Chondrocyte (in vitro differentiated cells): ENCODE data around the gene SH2B2. TPM values are rescaled to one million over a fixed set of nuclear protein-coding genes. Genes with fewer than 3 reads are reported as not detected.

Experiments used
- DNase-seq: peaks from one replicate; pipeline ENCODE4 v3.0.0; 2021; ENCODE audit warnings: mixed read lengths, low spot score
- H3K27ac Mint-ChIP-seq: one replicate; pipeline ENCODE4 v1.8.0; 2021; ENCODE audit warnings: mild to moderate bottlenecking, moderate library complexity, mixed read lengths; ENCODE audit not compliant: unreplicated experiment
- H3K27me3 Mint-ChIP-seq: 2 replicates; pipeline ENCODE4 v1.8.0; 2021; ENCODE audit warnings: low read depth, mixed read lengths
- H3K36me3 Mint-ChIP-seq: 2 replicates; pipeline ENCODE4 v1.8.0; 2021; ENCODE audit warnings: low read depth, mixed read lengths
- H3K4me1 Mint-ChIP-seq: 2 replicates; pipeline ENCODE4 v1.8.0; 2021; ENCODE audit warnings: low read depth, mild to moderate bottlenecking, mixed read lengths
- H3K4me3 Mint-ChIP-seq: one replicate; pipeline ENCODE4 v1.8.0; 2021; ENCODE audit warnings: mild to moderate bottlenecking, moderate library complexity, mixed read lengths; ENCODE audit not compliant: unreplicated experiment
- H3K9me3 Mint-ChIP-seq: 2 replicates; pipeline ENCODE4 v1.8.0; 2021; ENCODE audit warnings: low read depth, mixed read lengths
- CTCF ChIP-seq: fragments of 200-600 bp; sonication (generic); IDR thresholded peaks from 2 replicates; pipeline ENCODE4 v1.5.0; 2021; ENCODE audit warnings: antibody characterized with exemption, mild to moderate bottlenecking, moderate library complexity
- total RNA-seq: library from RNA; stranded (reverse); gene quantifications from 3 replicates; pipeline ENCODE4 v1.2.1, GENCODE V29; 2021

Gene SH2B2
- total RNA-seq, 1 donor from 2014 or later: 4.1 TPM

GRCh38 chr7:102305414-102306268, 19.0 kb downstream of the SH2B2 start:
- Mint-ChIP-seq H3K36me3 (no peaks in the 10 kb centered on the region), H3K27me3 (no peaks in the 10 kb centered on the region), H3K4me1 (peaks cover 17% of the 10 kb centered on the region), H3K9me3 (no peaks in the 10 kb centered on the region), H3K27ac (no peak overlapping the region), H3K4me3 (no peak overlapping the region)
- TF ChIP-seq CTCF: no peak
- DNase-seq: no peak

- no peak for TF ChIP-seq CTCF
- Mint-ChIP-seq H3K27me3 (no peaks in the 10 kb centered on the region), H3K9me3 (no peaks in the 10 kb centered on the region), H3K36me3 (no peaks in the 10 kb centered on the region), H3K27ac (peak overlapping the region; percentile 66), H3K4me3 (no peak overlapping the region), H3K4me1 (peaks cover 17% of the 10 kb centered on the region)
- DNase-seq: no peak
Measured at GRCh38 chr7:102306916-102307677, 20.4 kb downstream of the SH2B2 start.

- Mint-ChIP-seq H3K27ac (no peak overlapping the region), H3K4me3 (no peak overlapping the region), H3K27me3 (no peaks in the 10 kb centered on the region), H3K36me3 (no peaks in the 10 kb centered on the region), H3K9me3 (no peaks in the 10 kb centered on the region), H3K4me1 (peaks cover 12% of the 10 kb centered on the region)
- DNase-seq: no peak
- TF ChIP-seq CTCF: no peak
Measured at GRCh38 chr7:102310414-102310815, 23.7 kb downstream of the SH2B2 start.

- Mint-ChIP-seq H3K9me3 (no peaks in the 10 kb centered on the region), H3K4me3 (no peak overlapping the region), H3K27ac (no peak overlapping the region), H3K36me3 (no peaks in the 10 kb centered on the region), H3K27me3 (no peaks in the 10 kb centered on the region), H3K4me1 (peaks cover 2% of the 10 kb centered on the region)
- no peak for DNase-seq
- no peak for TF ChIP-seq CTCF
Measured at GRCh38 chr7:102312317-102312716, 25.6 kb downstream of the SH2B2 start.

- H3K36me3 Mint-ChIP-seq: no peaks in the 10 kb centered on the region
- TF ChIP-seq CTCF: no peak
- H3K27ac Mint-ChIP-seq: no peak overlapping the region
- no peaks in the 10 kb centered on the region for H3K4me1 Mint-ChIP-seq
- no peak for DNase-seq
- H3K27me3 Mint-ChIP-seq: no peaks in the 10 kb centered on the region
- no peaks in the 10 kb centered on the region for H3K9me3 Mint-ChIP-seq
- no peak overlapping the region for H3K4me3 Mint-ChIP-seq
Measured at GRCh38 chr7:102313997-102314780, 27.5 kb downstream of the SH2B2 start.
